HG03108 (cell line): ENCODE measurements around the gene TSPAN32.
"Not testable (repeated sequence)": the region's sequence is repeated elsewhere in the genome, so short reads cannot be mapped to it uniquely, and the experiment has no call there.

Experiments used
- ATAC-seq: cut with Tn5 transposase; IDR thresholded peaks from one replicate; pipeline ENCODE4 v1.9.1; 2021; ENCODE audit warnings: moderate library complexity; ENCODE audit not compliant: unreplicated experiment

Gene TSPAN32

GRCh38 chr11:2332569-2332968 is 30.8 kb downstream of the TSPAN32 start:
- ATAC-seq, result not testable (repeated sequence)

GRCh38 chr11:2333486-2334205 is 31.8 kb downstream of the TSPAN32 start:
- not testable (repeated sequence) for ATAC-seq

GRCh38 chr11:2335286-2335685 is 33.5 kb downstream of the TSPAN32 start:
- not testable (repeated sequence) for ATAC-seq

- ATAC-seq, result not testable (repeated sequence)
Measured at GRCh38 chr11:2338760-2339159, 36.9 kb downstream of the TSPAN32 start.

- no peak for ATAC-seq
Measured at GRCh38 chr11:2342557-2342956, 40.7 kb downstream of the TSPAN32 start.

GRCh38 chr11:2342981-2343380 is 41.2 kb downstream of the TSPAN32 start:
- ATAC-seq, result no peak

- no peak for ATAC-seq
Measured at GRCh38 chr11:2343502-2343901, 41.7 kb downstream of the TSPAN32 start.

GRCh38 chr11:2345050-2345449 is 43.2 kb downstream of the TSPAN32 start:
- no peak for ATAC-seq

- ATAC-seq, result no peak
Measured at GRCh38 chr11:2346014-2346413, 44.2 kb downstream of the TSPAN32 start.

- ATAC-seq, result no peak
Measured at GRCh38 chr11:2346586-2347307, 44.9 kb downstream of the TSPAN32 start.

GRCh38 chr11:2347308-2347830 is 45.6 kb downstream of the TSPAN32 start:
- no peak for ATAC-seq

- no peak for ATAC-seq
Measured at GRCh38 chr11:2348986-2349385, 47.2 kb downstream of the TSPAN32 start.

- ATAC-seq, result no peak
Measured at GRCh38 chr11:2351701-2352100, 49.9 kb downstream of the TSPAN32 start.

- ATAC-seq, result no peak
Measured at GRCh38 chr11:2352420-2352819, 50.6 kb downstream of the TSPAN32 start.

GRCh38 chr11:2355000-2355644 is 53.3 kb downstream of the TSPAN32 start:
- no peak for ATAC-seq

GRCh38 chr11:2357246-2357645 is 55.4 kb downstream of the TSPAN32 start:
- no peak for ATAC-seq

GRCh38 chr11:2357651-2358050 is 55.8 kb downstream of the TSPAN32 start:
- not testable (repeated sequence) for ATAC-seq

- ATAC-seq, result no peak
Measured at GRCh38 chr11:2358754-2359442, 57.1 kb downstream of the TSPAN32 start.

- ATAC-seq, result no peak
Measured at GRCh38 chr11:2359557-2359956, 57.7 kb downstream of the TSPAN32 start.

GRCh38 chr11:2360081-2360642 is 58.3 kb downstream of the TSPAN32 start:
- ATAC-seq, result no peak

GRCh38 chr11:2361565-2361964 is 59.8 kb downstream of the TSPAN32 start:
- ATAC-seq, result no peak
